GM19043 (cell line): ENCODE data around the gene HSPG2.

Experiments used
- ATAC-seq: cut with Tn5 transposase; IDR thresholded peaks from one replicate; pipeline ENCODE4 v1.9.1; 2021; ENCODE audit warnings: low read depth; ENCODE audit not compliant: unreplicated experiment

The HSPG2 gene

DNA sequence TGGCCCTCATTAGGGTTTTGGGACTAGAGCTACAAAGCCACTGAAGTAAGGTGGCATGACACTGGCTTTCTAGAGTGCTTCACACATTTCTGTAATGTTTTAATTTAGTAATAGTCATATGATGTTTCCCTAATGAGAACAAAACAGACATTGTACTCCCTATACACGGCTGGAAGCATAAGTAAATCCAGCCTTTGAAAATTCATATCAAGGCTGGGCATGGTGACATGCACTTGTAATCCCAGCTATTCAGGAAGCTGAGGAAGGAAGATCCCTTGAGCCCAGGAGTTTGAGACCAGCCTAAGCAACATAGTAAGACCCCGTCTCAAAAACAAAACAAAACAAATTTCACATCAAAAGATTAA lies 161.6 kb downstream of the HSPG2 start:
- ATAC-seq = no peak

DNA sequence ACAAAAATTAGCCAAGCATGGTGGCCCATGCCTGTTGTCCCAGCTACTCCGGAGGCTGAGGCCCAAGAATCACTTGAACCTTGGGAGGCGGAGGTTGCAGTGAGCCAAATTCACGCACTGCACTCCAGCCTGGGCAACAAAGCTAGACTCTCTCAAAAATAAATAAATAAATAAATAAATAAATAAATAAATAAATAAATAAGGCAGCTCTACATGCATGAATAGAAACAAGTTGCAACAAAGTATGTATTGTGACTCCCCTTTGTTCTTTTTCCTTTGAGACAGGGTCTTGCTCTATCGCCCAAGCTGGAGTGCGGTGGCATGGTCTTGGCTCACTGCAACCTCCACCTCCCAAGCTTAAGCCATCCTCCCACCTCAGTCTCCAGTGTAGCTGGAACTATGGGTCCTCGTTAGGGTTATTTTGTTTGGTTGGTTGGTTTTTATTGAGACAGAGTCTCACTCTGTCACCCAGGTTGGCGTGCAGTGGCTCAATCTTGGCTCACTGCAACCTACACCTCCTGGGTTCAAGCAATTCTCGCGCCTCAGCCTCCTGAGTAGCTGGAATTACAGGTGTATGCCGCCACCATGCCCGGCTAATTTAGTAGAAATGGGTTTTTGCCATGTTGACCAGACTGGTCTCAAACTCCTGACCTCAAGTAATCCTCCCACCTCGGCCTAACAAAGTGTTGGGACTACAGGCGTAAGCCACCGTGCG lies 162.1 kb downstream of the HSPG2 start:
- ATAC-seq = no peak

DNA sequence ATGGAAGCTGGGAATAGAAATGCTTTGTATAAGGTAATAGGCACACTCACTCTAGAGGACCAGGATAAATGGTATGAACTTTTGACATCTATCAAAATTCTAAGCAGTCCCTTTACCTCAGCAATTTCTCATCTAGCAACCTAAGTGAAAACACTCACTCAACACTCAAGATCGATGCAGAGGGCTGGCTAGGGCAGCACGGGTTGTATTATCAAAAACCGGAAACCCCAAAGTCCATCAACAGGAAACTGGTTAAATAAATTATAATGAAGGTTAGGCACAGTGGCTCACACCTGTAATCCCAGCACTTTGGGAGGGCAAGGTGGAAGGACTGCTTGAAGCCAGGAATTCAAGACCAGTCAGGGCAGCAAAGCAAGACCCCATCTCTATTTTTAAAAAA lies 163.5 kb downstream of the HSPG2 start:
- no peak for ATAC-seq
